GM12891 (cell line): ENCODE results near the gene CATSPERZ.

Source experiments
- POLR2A ChIP-seq: IDR thresholded peaks from 2 replicates; pipeline ENCODE4 v1.6.1; 2011; ENCODE audit warnings: low read depth, low read length, control low read depth
- POLR2AphosphoS5 ChIP-seq: IDR thresholded peaks from 2 replicates; pipeline ENCODE4 v1.6.1; 2011; ENCODE audit warnings: low read depth, low read length, control low read depth
- TAF1 ChIP-seq: IDR thresholded peaks from 2 replicates; pipeline ENCODE4 v1.6.1; 2011; ENCODE audit warnings: low read depth, low read length, control low read depth

- TF ChIP-seq POLR2A (no peak), TAF1 (no peak), POLR2AphosphoS5 (no peak)
Measured at GRCh38 chr11:64288353-64288750, 11.8 kb upstream of the CATSPERZ start.
